ENCODE measurements around the gene EPB41L3. TPM values are rescaled to one million over a fixed set of nuclear protein-coding genes. Genes with fewer than 3 reads are reported as not detected.

Gene EPB41L3
- total RNA-seq, 1 donor from 2014 or later = 6.3 TPM

- Histone ChIP-seq H3K36me3 (no peaks in the 10 kb centered on the region), H3K27ac (replicated peaks) (no peak overlapping the region), H3K27me3 (ENCODE audit: low read depth) (no peaks in the 10 kb centered on the region), H3K9me3 (replicated peaks) (no peaks in the 10 kb centered on the region), H3K4me1 (no peaks in the 10 kb centered on the region), H3K4me3 (no peak overlapping the region)
- no peak for TF ChIP-seq CTCF (IDR thresholded peaks at IDR 0.05; ENCODE audit: borderline replicate concordance)
- DNase-seq = no peak
- intact Hi-C loops (cut with micrococcal nuclease) = no loop called here
Observed at GRCh38 chr18:5420906-5421305, 122.9 kb downstream of the EPB41L3 start.

GRCh38 chr18:5419601-5420000 lies 124.2 kb downstream of the EPB41L3 start:
- Histone ChIP-seq H3K27me3 (ENCODE audit: low read depth) (no peaks in the 10 kb centered on the region), H3K9me3 (replicated peaks) (no peaks in the 10 kb centered on the region), H3K4me3 (no peak overlapping the region), H3K36me3 (no peaks in the 10 kb centered on the region), H3K4me1 (no peaks in the 10 kb centered on the region), H3K27ac (replicated peaks) (no peak overlapping the region)
- TF ChIP-seq CTCF (IDR thresholded peaks at IDR 0.05; ENCODE audit: borderline replicate concordance) = no peak
- DNase-seq = no peak
- intact Hi-C loops (cut with micrococcal nuclease) = no loop called here

GRCh38 chr18:5419030-5419429 lies 124.8 kb downstream of the EPB41L3 start:
- intact Hi-C loops (cut with micrococcal nuclease) = no loop called here
- H3K4me3 ChIP-seq = no peak overlapping the region
- H3K27me3 ChIP-seq (ENCODE audit: low read depth) = no peaks in the 10 kb centered on the region
- no peak for DNase-seq
- no peaks in the 10 kb centered on the region for H3K36me3 ChIP-seq
- no peak for TF ChIP-seq CTCF (IDR thresholded peaks at IDR 0.05; ENCODE audit: borderline replicate concordance)
- no peak overlapping the region for H3K27ac ChIP-seq (replicated peaks)
- H3K9me3 ChIP-seq (replicated peaks) = no peaks in the 10 kb centered on the region
- no peaks in the 10 kb centered on the region for H3K4me1 ChIP-seq

- H3K27me3 ChIP-seq (ENCODE audit: low read depth) = no peaks in the 10 kb centered on the region
- H3K36me3 ChIP-seq = no peaks in the 10 kb centered on the region
- intact Hi-C loops (cut with micrococcal nuclease) = no loop called here
- no peak for TF ChIP-seq CTCF (IDR thresholded peaks at IDR 0.05; ENCODE audit: borderline replicate concordance)
- DNase-seq = no peak
- no peaks in the 10 kb centered on the region for H3K4me1 ChIP-seq
- no peaks in the 10 kb centered on the region for H3K9me3 ChIP-seq (replicated peaks)
- H3K4me3 ChIP-seq = no peak overlapping the region
- no peak overlapping the region for H3K27ac ChIP-seq (replicated peaks)
Observed at GRCh38 chr18:5417342-5417741, 126.5 kb downstream of the EPB41L3 start.

- H3K4me1 ChIP-seq = no peaks in the 10 kb centered on the region
- H3K27me3 ChIP-seq (ENCODE audit: low read depth) = no peaks in the 10 kb centered on the region
- H3K9me3 ChIP-seq (replicated peaks) = no peaks in the 10 kb centered on the region
- H3K4me3 ChIP-seq = no peak overlapping the region
- TF ChIP-seq CTCF (IDR thresholded peaks at IDR 0.05; ENCODE audit: borderline replicate concordance) = no peak
- H3K36me3 ChIP-seq = no peaks in the 10 kb centered on the region
- intact Hi-C loops (cut with micrococcal nuclease) = no loop called here
- H3K27ac ChIP-seq (replicated peaks) = no peak overlapping the region
- no peak for DNase-seq
Observed at GRCh38 chr18:5416112-5416511, 127.7 kb downstream of the EPB41L3 start.

GRCh38 chr18:5415665-5416064 lies 128.1 kb downstream of the EPB41L3 start:
- no peaks in the 10 kb centered on the region for H3K27me3 ChIP-seq (ENCODE audit: low read depth)
- H3K36me3 ChIP-seq = no peaks in the 10 kb centered on the region
- H3K4me1 ChIP-seq = no peaks in the 10 kb centered on the region
- no peak for TF ChIP-seq CTCF (IDR thresholded peaks at IDR 0.05; ENCODE audit: borderline replicate concordance)
- no peak overlapping the region for H3K27ac ChIP-seq (replicated peaks)
- no peaks in the 10 kb centered on the region for H3K9me3 ChIP-seq (replicated peaks)
- no peak for DNase-seq
- no peak overlapping the region for H3K4me3 ChIP-seq
- intact Hi-C loops (cut with micrococcal nuclease) = no loop called here

Data from left ventricle myocardium inferior (tissue), 1 donor.